Erythroblast (primary cell): ENCODE data around the gene LRBA.

ENCODE experiments used
- GATA1 ChIP-seq: IDR thresholded peaks from 2 replicates; pipeline ENCODE4 v1.6.1; 2011; ENCODE audit warnings: low read depth, mild to moderate bottlenecking, control low read depth, low read length, moderate library complexity
- POLR2A ChIP-seq: IDR thresholded peaks from 2 replicates; pipeline ENCODE4 v1.6.1; 2011; ENCODE audit warnings: mild to moderate bottlenecking, low read length

- TF ChIP-seq POLR2A (no peak), GATA1 (no peak)
Measured at GRCh38 chr4:150385606-150386005, 629.5 kb downstream of the LRBA start.
